PC-3 (cell line): ENCODE results near the gene ANAPC16. TPM values are rescaled to one million over a fixed set of nuclear protein-coding genes. Genes with fewer than 3 reads are reported as not detected.
A peak's percentile ranks its signal among the peaks of the same experiment; 100 is the strongest.
"Not testable (repeated sequence)": the region's sequence is repeated elsewhere in the genome, so short reads cannot be mapped to it uniquely, and the experiment has no call there.

Experiments used
- ATAC-seq: fragments of 200-7000 bp; cut with Tn5 transposase; 2 replicates; pipeline ENCODE4 v1.9.1; 2020; ENCODE audit warnings: mild to moderate bottlenecking, moderate library complexity
- BruUV-seq: library from RNA; stranded (reverse); fragments of 400-500 nt; replicated peaks from 2 replicates; lab custom pipeline; 2021; lab: Mats Ljungman, UMichigan
- CTCF ChIA-PET: fragments of 300-600 bp; sonication (Branson Sonifier 250); formaldehyde crosslinking; loops from one replicate; lab custom pipeline; 2022; ENCODE audit warnings: antibody characterized with exemption; lab: Charles Lee
- POLR2A ChIA-PET: fragments of 300-600 bp; sonication (Branson Sonifier 250); formaldehyde crosslinking; loops from one replicate; lab custom pipeline; 2022; ENCODE audit warnings: antibody characterized with exemption; ENCODE audit not compliant: unreplicated experiment; lab: Charles Lee
- DNase-seq: peaks from one replicate; pipeline ENCODE4 v3.0.0-alpha.2; 2015
- H2AFZ ChIP-seq: fragments of 300-600 bp; sonication (generic); 2 replicates; pipeline ENCODE4 v1.6.0; 2016; ENCODE audit warnings: antibody characterized with exemption, low read length
- H3F3A ChIP-seq: fragments of 300-600 bp; sonication (generic); one replicate; pipeline ENCODE4 v1.6.0; 2017; ENCODE audit warnings: antibody characterized with exemption, low read length, control low read depth, mild to moderate bottlenecking; ENCODE audit not compliant: unreplicated experiment
- H3K27ac ChIP-seq: fragments of 300-600 bp; sonication (generic); 2 replicates; pipeline ENCODE4 v1.5.1; 2016; ENCODE audit warnings: mild to moderate bottlenecking, low read length
- H3K27me3 ChIP-seq: fragments of 300-600 bp; sonication (generic); 2 replicates; pipeline ENCODE4 v1.6.1; 2016; ENCODE audit warnings: low read length, mixed read lengths
- H3K36me3 ChIP-seq: fragments of 300-600 bp; sonication (generic); 2 replicates; pipeline ENCODE4 v1.6.1; 2016; ENCODE audit warnings: low read depth, mixed run types, low read length, mixed read lengths
- H3K4me1 ChIP-seq: fragments of 300-600 bp; sonication (generic); 2 replicates; pipeline ENCODE4 v1.5.1; 2016; ENCODE audit warnings: low read length; ENCODE audit not compliant: insufficient read depth
- H3K4me2 ChIP-seq: fragments of 300-600 bp; sonication (generic); 2 replicates; pipeline ENCODE4 v1.6.0; 2016; ENCODE audit warnings: low read length
- H3K4me3 ChIP-seq: fragments of 300-600 bp; sonication (generic); 2 replicates; pipeline ENCODE4 v1.5.1; 2016; ENCODE audit warnings: mild to moderate bottlenecking, low read length, mixed read lengths
- H3K79me2 ChIP-seq: fragments of 300-600 bp; sonication (generic); 2 replicates; pipeline ENCODE4 v1.6.1; 2017; ENCODE audit warnings: low read length, mixed read lengths
- H3K9ac ChIP-seq: fragments of 300-600 bp; sonication (generic); 2 replicates; pipeline ENCODE4 v1.6.0; 2016; ENCODE audit warnings: mild to moderate bottlenecking, low read length
- H3K9me2 ChIP-seq: fragments of 300-600 bp; sonication (generic); replicated peaks from 2 replicates; pipeline ENCODE4 v1.6.1; 2016; ENCODE audit warnings: mixed run types, low read length, mixed read lengths
- H3K9me3 ChIP-seq: fragments of 300-600 bp; sonication (generic); 2 replicates; pipeline ENCODE4 v1.6.1; 2016; ENCODE audit warnings: low read length, mixed read lengths
- H4K20me1 ChIP-seq: fragments of 300-600 bp; sonication (generic); 2 replicates; pipeline ENCODE4 v1.6.1; 2016; ENCODE audit warnings: low read length, mixed read lengths
- CTCF ChIP-seq: fragments of 300-600 bp; sonication (generic); conservative IDR thresholded peaks from 2 replicates; pipeline ENCODE4 v1.5.1; 2017; ENCODE audit warnings: antibody characterized with exemption, low read depth, mild to moderate bottlenecking, low read length
- EZH2 ChIP-seq: fragments of 300-600 bp; sonication (generic); IDR thresholded peaks from one replicate; pipeline ENCODE4 v1.6.1; 2017; ENCODE audit warnings: antibody characterized with exemption, mild to moderate bottlenecking, low read length; ENCODE audit not compliant: unreplicated experiment
- EZH2phosphoT487 ChIP-seq: fragments of 300-600 bp; sonication (generic); IDR thresholded peaks from 2 replicates; pipeline ENCODE4 v1.6.1; 2018; ENCODE audit warnings: mild to moderate bottlenecking, antibody characterized with exemption, low read length, borderline replicate concordance
- intact Hi-C: fragments of 100-400 bp; cut with micrococcal nuclease; formaldehyde crosslinking; loops from 2 replicates; pipeline ENCODE4 v1.9.0; 2023
- total RNA-seq: library from RNA; depleted of rRNA; stranded (reverse); fragments of >200 nt; gene quantifications from 2 replicates; pipeline ENCODE4 v1.2.3, GENCODE V29; 2014

The ANAPC16 gene
- total RNA-seq, 1 experiment from 2014 or later: 23.9 TPM

GRCh38 chr10:72245949-72246525, 30.2 kb downstream of the ANAPC16 start:
- H3F3A ChIP-seq: no peaks in the 10 kb centered on the region
- H3K27ac ChIP-seq: no peak overlapping the region
- ChIA-PET CTCF (no interaction called here), POLR2A (no interaction called here)
- TF ChIP-seq CTCF: no peak
- TF ChIP-seq EZH2: no peak
- no peak for TF ChIP-seq EZH2phosphoT487
- no peak overlapping the region for H3K4me3 ChIP-seq
- H3K9me2 ChIP-seq: no peaks in the 10 kb centered on the region
- H3K4me1 ChIP-seq: peaks cover 19% of the 10 kb centered on the region
- H4K20me1 ChIP-seq: no peaks in the 10 kb centered on the region
- H2AFZ ChIP-seq: no peak overlapping the region
- H3K9me3 ChIP-seq: no peaks in the 10 kb centered on the region
- intact Hi-C loops: loop anchor here (2.0 kb wide), 1 partner anchor 47 kb away; no protein-coding TSS in a partner anchor
- no peaks in the 10 kb centered on the region for H3K36me3 ChIP-seq
- H3K9ac ChIP-seq: no peak overlapping the region
- no TSS peak for BruUV-seq
- no peaks in the 10 kb centered on the region for H3K27me3 ChIP-seq
- no peak overlapping the region for H3K4me2 ChIP-seq
- no peak for ATAC-seq
- no peak for DNase-seq
- H3K79me2 ChIP-seq: no peaks in the 10 kb centered on the region

GRCh38 chr10:72248468-72249151, 32.8 kb downstream of the ANAPC16 start:
- TF ChIP-seq EZH2phosphoT487 (no peak), CTCF (no peak), EZH2 (no peak)
- Histone ChIP-seq H4K20me1 (no peaks in the 10 kb centered on the region), H3K27me3 (no peaks in the 10 kb centered on the region), H3K36me3 (no peaks in the 10 kb centered on the region), H3K9me2 (no peaks in the 10 kb centered on the region), H3K4me1 (peaks cover 18% of the 10 kb centered on the region), H3K9me3 (no peaks in the 10 kb centered on the region), H3K79me2 (no peaks in the 10 kb centered on the region), H3K9ac (no peak overlapping the region), H3K4me3 (no peak overlapping the region), H3K27ac (no peak overlapping the region), H2AFZ (peak overlapping the region; percentile 48; the same call in 1 of the 2 replicates), H3K4me2 (no peak overlapping the region), H3F3A (no peaks in the 10 kb centered on the region)
- intact Hi-C loops: no loop called here
- ChIA-PET CTCF (interaction anchor here (0.6 kb wide), 1 partner anchor 200 kb away, joined by 5 read pairs; no protein-coding TSS in a partner anchor), POLR2A (interaction anchor here (0.6 kb wide), 1 partner anchor 48 kb away, joined by 12 read pairs; no protein-coding TSS in a partner anchor)
- ATAC-seq: peak; percentile 30
- no TSS peak for BruUV-seq
- no peak for DNase-seq

- CTCF ChIA-PET, H3K9ac ChIP-seq, POLR2A ChIA-PET: not testable (repeated sequence)
Measured at GRCh38 chr10:72249176-72249862, 33.5 kb downstream of the ANAPC16 start.

More at GRCh38 chr10:72249176-72249862, 33.5 kb downstream of the ANAPC16 start:
- H3K4me1 ChIP-seq: peaks cover 11% of the 10 kb centered on the region
- H4K20me1 ChIP-seq, H3F3A ChIP-seq, H3K79me2 ChIP-seq, H3K9me3 ChIP-seq, ATAC-seq, DNase-seq, H3K9me2 ChIP-seq, H3K36me3 ChIP-seq, H3K27ac ChIP-seq, H3K4me3 ChIP-seq, H3K4me2 ChIP-seq, BruUV-seq, intact Hi-C loops, H3K27me3 ChIP-seq, H2AFZ ChIP-seq: not testable (repeated sequence)
